ENCODE results near the gene NAALADL2. TPM values are rescaled to one million over a fixed set of nuclear protein-coding genes. Genes with fewer than 3 reads are reported as not detected.

NAALADL2 gene
- total and polyA plus RNA-seq, 2 donors (not counting 1 experiment from before 2014, with no cell fraction given): not detected

DNA sequence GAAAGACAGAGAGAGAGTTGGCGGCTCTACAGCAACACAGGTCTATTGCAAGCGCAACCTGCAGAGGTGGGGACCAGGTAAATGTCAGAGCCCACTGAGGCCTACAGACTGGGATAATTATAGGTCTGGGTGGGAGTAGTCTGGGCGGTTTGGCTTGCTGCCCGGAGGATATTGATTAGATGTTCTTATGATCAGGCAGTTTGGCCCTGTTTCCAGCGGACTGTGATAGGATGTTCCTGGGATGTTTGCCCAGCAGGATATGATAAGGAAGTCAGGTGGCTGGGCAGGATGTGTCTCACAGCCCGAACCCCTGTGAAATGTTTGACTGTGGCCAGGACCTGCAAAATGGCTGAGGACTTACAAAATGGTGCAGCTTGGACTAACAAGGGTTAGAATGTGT lies 364.9 kb downstream of the NAALADL2 start:
- Mint-ChIP-seq H3K27ac (no peak overlapping the region), H3K9me3 (ENCODE audit: insufficient read depth) (no peaks in the 10 kb centered on the region), H3K4me1 (no peaks in the 10 kb centered on the region), H3K4me3 (no peak overlapping the region), H3K27me3 (no peaks in the 10 kb centered on the region)
- intact Hi-C loops (cut with micrococcal nuclease): no loop called here
- H3K27me3 ChIP-seq (replicated peaks in 1 of 4; ENCODE audit: control extremely low read depth in 1 of 4, control insufficient read depth in 3 of 4, insufficient read depth in 4 of 4, low read length in 3 of 4): no peaks in the 10 kb centered on the region
- H3K9me3 ChIP-seq (ENCODE audit: control extremely low read depth in 1 of 3, control insufficient read depth in 2 of 3, insufficient read depth in 1 of 3, low read length in 2 of 3): no peaks in the 10 kb centered on the region
- no peak for TF ChIP-seq EZH2 (IDR thresholded peaks at IDR 0.05; ENCODE audit: borderline replicate concordance, insufficient read depth, low read depth, low read length, poor library complexity, severe bottlenecking)
- TF ChIP-seq, protein P1, sequence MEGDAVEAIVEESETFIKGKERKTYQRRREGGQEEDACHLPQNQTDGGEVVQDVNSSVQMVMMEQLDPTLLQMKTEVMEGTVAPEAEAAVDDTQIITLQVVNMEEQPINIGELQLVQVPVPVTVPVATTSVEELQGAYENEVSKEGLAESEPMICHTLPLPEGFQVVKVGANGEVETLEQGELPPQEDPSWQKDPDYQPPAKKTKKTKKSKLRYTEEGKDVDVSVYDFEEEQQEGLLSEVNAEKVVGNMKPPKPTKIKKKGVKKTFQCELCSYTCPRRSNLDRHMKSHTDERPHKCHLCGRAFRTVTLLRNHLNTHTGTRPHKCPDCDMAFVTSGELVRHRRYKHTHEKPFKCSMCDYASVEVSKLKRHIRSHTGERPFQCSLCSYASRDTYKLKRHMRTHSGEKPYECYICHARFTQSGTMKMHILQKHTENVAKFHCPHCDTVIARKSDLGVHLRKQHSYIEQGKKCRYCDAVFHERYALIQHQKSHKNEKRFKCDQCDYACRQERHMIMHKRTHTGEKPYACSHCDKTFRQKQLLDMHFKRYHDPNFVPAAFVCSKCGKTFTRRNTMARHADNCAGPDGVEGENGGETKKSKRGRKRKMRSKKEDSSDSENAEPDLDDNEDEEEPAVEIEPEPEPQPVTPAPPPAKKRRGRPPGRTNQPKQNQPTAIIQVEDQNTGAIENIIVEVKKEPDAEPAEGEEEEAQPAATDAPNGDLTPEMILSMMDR (IDR thresholded peaks at IDR 0.05): no peak
- DNase-seq (no peak), ATAC-seq (ENCODE audit: low read depth) (no peak)
- H4K20me1 ChIP-seq (ENCODE audit: control insufficient read depth, insufficient read depth, low read length, poor library complexity, severe bottlenecking): no peaks in the 10 kb centered on the region
- no peak overlapping the region for H3K4me2 ChIP-seq (replicated peaks; ENCODE audit: low read depth, low read length, poor library complexity, severe bottlenecking)
- WGBS (ENCODE audit: insufficient coverage): 97% methylated on average over 5 of the region's 6 CpGs
- H3K4me1 ChIP-seq (ENCODE audit: control insufficient read depth in 2 of 2, insufficient read depth in 2 of 2, low read length in 2 of 2): no peaks in the 10 kb centered on the region
- no peaks in the 10 kb centered on the region for H3K36me3 ChIP-seq (replicated peaks in 1 of 2; ENCODE audit: control extremely low read depth in 1 of 2, control insufficient read depth in 1 of 2, extremely low read depth in 1 of 2, insufficient read depth in 2 of 2, low read length in 1 of 2)
- H3K4me3 ChIP-seq (ENCODE audit: control extremely low read depth in 1 of 5, extremely low read depth in 1 of 5, insufficient read depth in 1 of 5, low read depth in 2 of 5, low read length in 4 of 5): no peak overlapping the region
- H3K9ac ChIP-seq (ENCODE audit: low read length): no peak overlapping the region
- ChIA-PET POLR2A (no interaction called here), CTCF (no interaction called here)
- H2AFZ ChIP-seq (ENCODE audit: insufficient read depth, low read depth, low read length, poor library complexity, severe bottlenecking): no peak overlapping the region
- no peaks in the 10 kb centered on the region for H3K79me2 ChIP-seq (ENCODE audit: control insufficient read depth, insufficient read depth, low read length)
- H3K27ac ChIP-seq (ENCODE audit: low read length in 2 of 2): no peak overlapping the region

DNA sequence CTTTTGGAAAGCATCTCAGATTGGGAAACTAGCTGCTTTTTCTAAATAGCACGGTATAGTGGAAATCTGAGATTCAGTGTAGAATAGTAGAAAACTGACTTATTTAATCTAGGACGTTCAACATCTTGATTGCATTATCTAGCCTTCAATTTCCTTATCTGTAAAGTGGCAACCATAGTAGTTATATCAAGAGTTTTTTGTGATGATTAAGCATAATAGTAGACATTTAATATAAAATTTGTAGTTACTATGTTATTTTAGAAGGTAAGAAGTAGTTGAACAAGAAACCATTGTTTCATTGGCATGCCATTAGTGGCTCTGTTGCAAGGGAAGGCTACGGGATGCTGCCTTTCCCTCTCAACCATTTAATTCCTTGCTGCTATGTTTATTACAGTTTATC lies 367.3 kb downstream of the NAALADL2 start:
- H2AFZ ChIP-seq (ENCODE audit: insufficient read depth, low read depth, low read length, poor library complexity, severe bottlenecking): no peak overlapping the region
- Mint-ChIP-seq H3K4me3 (no peak overlapping the region), H3K27me3 (no peaks in the 10 kb centered on the region), H3K27ac (no peak overlapping the region), H3K4me1 (no peaks in the 10 kb centered on the region), H3K9me3 (ENCODE audit: insufficient read depth) (no peaks in the 10 kb centered on the region)
- H3K4me1 ChIP-seq (ENCODE audit: control insufficient read depth in 2 of 2, insufficient read depth in 2 of 2, low read length in 2 of 2): no peaks in the 10 kb centered on the region
- H3K4me3 ChIP-seq (ENCODE audit: control extremely low read depth in 1 of 5, extremely low read depth in 1 of 5, insufficient read depth in 1 of 5, low read depth in 2 of 5, low read length in 4 of 5): no peak overlapping the region
- TF ChIP-seq EZH2 (IDR thresholded peaks at IDR 0.05; ENCODE audit: borderline replicate concordance, insufficient read depth, low read depth, low read length, poor library complexity, severe bottlenecking): no peak
- TF ChIP-seq, protein P1 (IDR thresholded peaks at IDR 0.05): no peak
- DNase-seq (no peak), ATAC-seq (ENCODE audit: low read depth) (no peak)
- H3K27ac ChIP-seq (ENCODE audit: low read length in 2 of 2): no peak overlapping the region
- no peaks in the 10 kb centered on the region for H3K9me3 ChIP-seq (ENCODE audit: control extremely low read depth in 1 of 3, control insufficient read depth in 2 of 3, insufficient read depth in 1 of 3, low read length in 2 of 3)
- intact Hi-C loops (cut with micrococcal nuclease): no loop called here
- no peak overlapping the region for H3K9ac ChIP-seq (ENCODE audit: low read length)
- no peaks in the 10 kb centered on the region for H3K79me2 ChIP-seq (ENCODE audit: control insufficient read depth, insufficient read depth, low read length)
- H3K27me3 ChIP-seq (replicated peaks in 1 of 4; ENCODE audit: control extremely low read depth in 1 of 4, control insufficient read depth in 3 of 4, insufficient read depth in 4 of 4, low read length in 3 of 4): no peaks in the 10 kb centered on the region
- WGBS (ENCODE audit: insufficient coverage): no CpG with 5 or more reads among the region's 3 CpGs
- no peaks in the 10 kb centered on the region for H4K20me1 ChIP-seq (ENCODE audit: control insufficient read depth, insufficient read depth, low read length, poor library complexity, severe bottlenecking)
- ChIA-PET POLR2A (no interaction called here), CTCF (no interaction called here)
- H3K36me3 ChIP-seq (replicated peaks in 1 of 2; ENCODE audit: control extremely low read depth in 1 of 2, control insufficient read depth in 1 of 2, extremely low read depth in 1 of 2, insufficient read depth in 2 of 2, low read length in 1 of 2): no peaks in the 10 kb centered on the region
- H3K4me2 ChIP-seq (replicated peaks; ENCODE audit: low read depth, low read length, poor library complexity, severe bottlenecking): no peak overlapping the region

Measured in B cell (primary cell).